Upper lobe of left lung (tissue), 6 donors: ENCODE results near the gene TTYH3. TPM values are rescaled to one million over a fixed set of nuclear protein-coding genes. Genes with fewer than 3 reads are reported as not detected.

Experiments
- ATAC-seq, 2 donors: fragments of 200-7000 bp; cut with Tn5 transposase; one replicate each; pipeline ENCODE4 v1.9.1; 2022; ENCODE audit warnings: mild to moderate bottlenecking in 2 of 2, moderate library complexity in 2 of 2; ENCODE audit not compliant: low FRiP score in 2 of 2
- DNase-seq, 2 donors: peaks; one replicate each; pipeline ENCODE4 v3.0.0-alpha.2; 2019 to 2020
- H3K27ac ChIP-seq, 4 donors: fragments of 200-600 bp; sonication (generic); one replicate each; pipeline ENCODE4 v1.5.1; 2016 to 2019
- H3K27me3 ChIP-seq, 4 donors: fragments of 200-600 bp; sonication (generic); one replicate each; pipeline ENCODE4 v1.5.1; 2017 to 2019
- H3K36me3 ChIP-seq, 4 donors: fragments of 200-600 bp; sonication (generic); one replicate each; pipeline ENCODE4 v1.5.1; 2016 to 2019
- H3K4me1 ChIP-seq, 4 donors: fragments of 200-600 bp; sonication (generic); one replicate each; pipeline ENCODE4 v1.5.1; 2018 to 2019
- H3K4me3 ChIP-seq, 4 donors: fragments of 200-600 bp; sonication (generic); one replicate each; pipeline ENCODE4 v1.5.1; 2017 to 2019; ENCODE audit warnings: mild to moderate bottlenecking in 2 of 4, moderate library complexity in 1 of 4
- H3K9me3 ChIP-seq, 4 donors: fragments of 200-600 bp; sonication (generic); one replicate each; pipeline ENCODE4 v1.5.1; 2018 to 2019
- EP300 ChIP-seq, 4 donors: sonication (generic); formaldehyde crosslinking; IDR thresholded peaks; one replicate each; pipeline ENCODE4 v1.5.1; 2017; ENCODE audit warnings: antibody characterized with exemption in 4 of 4, control low read depth in 2 of 4
- POLR2A ChIP-seq, 4 donors: fragments of 450-650 bp; IDR thresholded peaks; one replicate each; pipeline ENCODE4 v1.5.1; 2016 to 2017; ENCODE audit warnings: antibody characterized with exemption in 4 of 4, mild to moderate bottlenecking in 2 of 4
- POLR2AphosphoS5 ChIP-seq, 2 donors: sonication (generic); formaldehyde crosslinking; IDR thresholded peaks; one replicate each; pipeline ENCODE4 v1.5.1; 2017; ENCODE audit warnings: antibody characterized with exemption in 2 of 2
- WGBS, 2 donors: methylation state at CpG; one replicate each; pipeline ENCODE4 v1.1.5; 2017 to 2018; 5-methylcytosine and 5-hydroxymethylcytosine counted together
- total RNA-seq, 6 donors: library from RNA; depleted of rRNA in 4 of 6; stranded (reverse); fragments of >200 nt in 4 of 6; gene quantifications; one replicate each; pipeline versions ENCODE4 v1.1.0 to v1.2.1, GENCODE V29; 2016 to 2021
- TF ChIP-seq, protein P1 (sequence below), 6 experiments: fragments of 450-650 bp in 4 of 6; fragments of 200-600 bp in 2 of 6; sonication (generic) in 2 of 6; IDR thresholded peaks; one replicate each; pipeline ENCODE4 v1.5.1; 2016 to 2019; ENCODE audit warnings: antibody characterized with exemption in 6 of 6
- donor health status: DM: no; HTN: no; CAD: no; lungs with moderate emphysema.
- donor health status: DM: no; HTN: yes; CAD: no; lungs with severe emphysema.

TTYH3 gene
- total RNA-seq, 6 donors from 2014 or later, result 16.5 to 69.6 (median 58.1) TPM

DNA sequence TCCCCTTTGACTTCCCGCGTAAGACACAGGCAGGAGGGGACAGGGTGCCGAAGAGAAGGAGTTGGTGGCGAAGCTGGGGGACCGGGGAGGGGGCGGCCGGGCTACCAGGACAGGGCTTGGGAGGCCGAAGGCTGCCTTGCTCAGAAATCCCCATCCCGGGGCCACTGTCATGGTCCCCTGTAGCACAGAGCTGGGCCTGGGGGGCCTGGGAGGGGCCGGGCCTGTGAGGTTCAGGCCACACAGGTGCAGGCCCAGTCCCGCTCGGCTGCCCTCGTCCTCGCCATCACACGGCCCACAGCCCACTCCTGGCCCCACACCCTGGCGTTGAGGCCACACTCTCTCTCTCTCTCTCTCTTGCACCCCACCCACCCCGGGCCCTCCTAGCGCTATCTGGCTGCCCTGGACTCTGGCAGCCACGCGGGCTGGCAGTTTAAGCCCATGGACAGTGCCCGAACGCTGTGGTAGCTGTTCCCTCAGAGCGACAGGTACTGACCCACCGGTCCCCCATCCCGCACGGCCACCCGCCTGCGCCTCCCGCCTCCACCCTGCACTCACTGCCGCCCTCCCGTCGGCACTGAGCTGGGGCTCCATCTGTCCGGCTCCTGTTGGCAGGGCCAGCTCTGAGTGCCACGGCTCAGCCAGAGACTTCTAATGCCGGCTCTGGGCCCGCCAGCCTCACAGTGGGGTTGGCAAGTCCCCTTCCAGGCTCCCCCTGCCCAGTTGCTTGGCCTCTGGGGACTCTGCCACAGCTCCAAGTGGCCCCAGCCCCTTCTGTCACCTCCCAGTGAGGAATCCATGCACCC is 28.0 kb downstream of the TTYH3 start:
- ATAC-seq, result no peak
- H3K4me1 ChIP-seq, result peaks cover 6 to 21% (median 14%) of the 10 kb centered on the region in 4 donors
- peaks cover 0 to 52% (median 34%) of the 10 kb centered on the region in 4 donors for H3K36me3 ChIP-seq
- TF ChIP-seq, protein P1, sequence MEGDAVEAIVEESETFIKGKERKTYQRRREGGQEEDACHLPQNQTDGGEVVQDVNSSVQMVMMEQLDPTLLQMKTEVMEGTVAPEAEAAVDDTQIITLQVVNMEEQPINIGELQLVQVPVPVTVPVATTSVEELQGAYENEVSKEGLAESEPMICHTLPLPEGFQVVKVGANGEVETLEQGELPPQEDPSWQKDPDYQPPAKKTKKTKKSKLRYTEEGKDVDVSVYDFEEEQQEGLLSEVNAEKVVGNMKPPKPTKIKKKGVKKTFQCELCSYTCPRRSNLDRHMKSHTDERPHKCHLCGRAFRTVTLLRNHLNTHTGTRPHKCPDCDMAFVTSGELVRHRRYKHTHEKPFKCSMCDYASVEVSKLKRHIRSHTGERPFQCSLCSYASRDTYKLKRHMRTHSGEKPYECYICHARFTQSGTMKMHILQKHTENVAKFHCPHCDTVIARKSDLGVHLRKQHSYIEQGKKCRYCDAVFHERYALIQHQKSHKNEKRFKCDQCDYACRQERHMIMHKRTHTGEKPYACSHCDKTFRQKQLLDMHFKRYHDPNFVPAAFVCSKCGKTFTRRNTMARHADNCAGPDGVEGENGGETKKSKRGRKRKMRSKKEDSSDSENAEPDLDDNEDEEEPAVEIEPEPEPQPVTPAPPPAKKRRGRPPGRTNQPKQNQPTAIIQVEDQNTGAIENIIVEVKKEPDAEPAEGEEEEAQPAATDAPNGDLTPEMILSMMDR (IDR thresholded peaks at IDR 0.05), result no peak
- TF ChIP-seq POLR2A (IDR thresholded peaks at IDR 0.05), result no peak
- TF ChIP-seq POLR2AphosphoS5 (IDR thresholded peaks at IDR 0.05), result no peak
- TF ChIP-seq EP300 (IDR thresholded peaks at IDR 0.05), result no peak
- H3K27me3 ChIP-seq, result no peaks in the 10 kb centered on the region
- no peak overlapping the region for H3K27ac ChIP-seq
- no peak overlapping the region for H3K4me3 ChIP-seq
- DNase-seq, result peak in 1 of 2 donors; percentile 78
- 90 to 93% methylated on average over 21 to 35 of the region's 36 CpGs for WGBS, 2 donors
- no peaks in the 10 kb centered on the region for H3K9me3 ChIP-seq

DNA sequence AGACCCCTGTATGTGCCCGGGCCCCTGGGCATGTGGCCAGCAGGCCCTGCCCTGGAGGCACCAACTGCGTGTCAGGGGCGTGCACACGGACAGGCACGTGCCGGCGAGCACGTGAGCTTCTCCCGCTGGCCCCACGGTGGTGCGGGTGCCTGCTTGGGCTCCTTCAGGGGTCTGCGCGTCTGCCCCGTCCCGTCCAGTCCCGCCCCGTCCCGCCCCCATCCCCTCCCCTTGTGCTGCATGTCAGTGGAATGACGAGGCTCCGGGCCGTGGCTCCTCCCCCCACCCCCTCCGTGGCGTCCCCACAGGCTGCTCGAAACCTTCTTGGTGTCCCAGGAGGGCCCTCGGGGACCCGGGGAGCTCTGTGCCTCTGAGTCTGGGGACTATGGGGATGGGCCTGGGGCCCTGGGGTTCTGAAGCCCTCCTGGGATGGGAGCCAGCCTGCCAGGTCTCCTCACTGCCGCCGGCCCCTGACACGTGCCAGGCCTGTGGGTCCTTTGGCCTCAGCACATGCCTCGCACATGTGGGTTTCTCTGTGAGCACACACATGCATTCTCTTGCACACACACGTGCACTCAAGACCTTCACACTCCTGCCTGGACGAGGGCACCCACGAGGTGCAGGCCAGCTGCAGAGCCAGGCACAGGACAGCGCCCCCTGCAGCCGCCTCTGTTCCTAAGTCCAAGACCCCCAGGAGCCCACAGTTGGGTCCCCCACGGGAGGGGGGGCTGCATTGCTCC is 28.7 kb downstream of the TTYH3 start:
- H3K9me3 ChIP-seq, result no peaks in the 10 kb centered on the region
- no peak overlapping the region for H3K4me3 ChIP-seq
- no peaks in the 10 kb centered on the region for H3K27me3 ChIP-seq
- DNase-seq (peak in 1 of 2 donors; percentile 77), ATAC-seq (no peak)
- H3K36me3 ChIP-seq, result peaks cover 0 to 52% (median 32%) of the 10 kb centered on the region in 4 donors
- H3K4me1 ChIP-seq, result peaks cover 6 to 29% (median 14%) of the 10 kb centered on the region in 4 donors
- 85 to 87% methylated on average over 28 to 29 of the region's 36 CpGs for WGBS, 2 donors
- no peak overlapping the region for H3K27ac ChIP-seq
- TF ChIP-seq, protein P1 (IDR thresholded peaks at IDR 0.05), result peak in 1 of 6 experiments; percentile 20
- no peak for TF ChIP-seq POLR2AphosphoS5 (IDR thresholded peaks at IDR 0.05)

DNA sequence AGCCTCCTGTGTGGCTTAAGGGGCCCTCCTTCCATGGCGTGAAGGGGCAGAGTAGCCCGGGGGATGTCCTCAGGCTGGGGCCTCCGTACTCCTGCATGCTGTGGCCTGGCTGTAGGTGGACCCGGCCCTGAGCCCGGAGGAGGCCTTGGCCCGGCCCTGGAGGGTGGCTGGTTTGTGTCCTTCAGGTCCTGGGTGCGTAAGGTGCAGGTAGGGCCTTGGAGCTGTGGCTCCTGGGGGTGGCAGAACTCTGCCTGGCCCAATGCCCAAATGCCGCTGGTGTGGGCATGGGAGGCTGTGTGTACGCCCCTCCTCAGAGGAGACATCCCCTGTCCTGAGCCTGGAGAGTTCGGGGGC is 29.3 kb downstream of the TTYH3 start:
- no peaks in the 10 kb centered on the region for H3K27me3 ChIP-seq
- peaks cover 6 to 34% (median 14%) of the 10 kb centered on the region in 4 donors for H3K4me1 ChIP-seq
- peaks cover 0 to 48% (median 29%) of the 10 kb centered on the region in 4 donors for H3K36me3 ChIP-seq
- H3K27ac ChIP-seq, result no peak overlapping the region
- WGBS, 2 donors, result 83 to 94% methylated on average over 4 to 9 of the region's 10 CpGs
- no peak for TF ChIP-seq POLR2AphosphoS5 (IDR thresholded peaks at IDR 0.05)
- DNase-seq, result peak in 1 of 2 donors; percentile 74
- no peaks in the 10 kb centered on the region for H3K9me3 ChIP-seq
- no peak for ATAC-seq
- H3K4me3 ChIP-seq, result no peak overlapping the region

DNA sequence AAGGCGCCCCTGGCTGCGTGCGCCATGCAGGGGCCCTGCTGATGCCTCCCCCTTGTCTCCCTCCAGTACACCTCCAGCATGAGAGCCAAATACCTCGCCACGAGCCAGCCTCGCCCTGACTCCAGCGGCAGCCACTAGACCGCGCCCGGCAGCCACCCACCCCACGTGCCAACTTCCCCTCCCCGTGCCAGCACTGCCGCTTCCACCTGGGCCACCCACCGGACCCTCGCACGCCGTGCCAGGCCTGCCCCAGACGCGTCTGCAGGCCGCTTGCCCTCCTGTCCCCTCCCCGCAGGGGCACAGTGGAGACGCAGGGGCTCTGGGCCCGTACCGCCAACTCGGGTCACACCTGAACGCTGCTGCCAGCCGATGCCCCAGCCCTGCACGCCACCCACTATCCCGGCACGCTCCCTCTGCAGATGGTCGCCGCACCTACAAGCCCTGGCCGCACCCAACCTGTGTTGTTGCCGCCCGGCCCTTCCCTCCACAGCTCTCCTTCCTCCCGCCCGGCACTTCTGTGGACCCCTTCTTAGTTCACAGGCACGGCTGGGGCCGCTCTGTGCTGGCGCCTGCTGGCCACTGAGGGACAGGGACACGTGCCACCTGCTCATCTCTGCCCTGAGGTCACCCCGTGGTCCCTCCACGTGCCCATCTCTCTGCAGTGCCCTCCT is 30.0 kb downstream of the TTYH3 start:
- ATAC-seq (no peak), DNase-seq (peak in 1 of 2 donors; percentile 85)
- Histone ChIP-seq H3K36me3 (peaks cover 0 to 41% (median 24%) of the 10 kb centered on the region in 4 donors), H3K27me3 (no peaks in the 10 kb centered on the region), H3K4me1 (peaks cover 6 to 36% (median 14%) of the 10 kb centered on the region in 4 donors), H3K4me3 (no peak overlapping the region), H3K27ac (no peak overlapping the region), H3K9me3 (no peaks in the 10 kb centered on the region)
- TF ChIP-seq POLR2A (IDR thresholded peaks at IDR 0.05) (no peak), POLR2AphosphoS5 (IDR thresholded peaks at IDR 0.05) (no peak), EP300 (IDR thresholded peaks at IDR 0.05) (no peak)
- TF ChIP-seq, protein P1 (IDR thresholded peaks at IDR 0.05), result no peak
- 89 to 93% methylated on average over 25 to 39 of the region's 43 CpGs for WGBS, 2 donors
